Neural cell (in vitro differentiated cells): ENCODE measurements around the gene GFER. TPM values are rescaled to one million over a fixed set of nuclear protein-coding genes. Genes with fewer than 3 reads are reported as not detected.
"Not testable (repeated sequence)": the region's sequence is repeated elsewhere in the genome, so short reads cannot be mapped to it uniquely, and the experiment has no call there.

ENCODE experiments used
- H2AFZ ChIP-seq: fragments of 200-600, 300-800 bp; sonication (generic), shearing (Covaris generic); 2 replicates; pipeline ENCODE4 v1.6.0; 2014; ENCODE audit warnings: low read depth, mild to moderate bottlenecking, antibody characterized with exemption, low read length, moderate library complexity
- H3F3A ChIP-seq: fragments of 200-600 bp; shearing (Covaris generic); 2 replicates; pipeline ENCODE4 v1.6.1; 2016; ENCODE audit warnings: mild to moderate bottlenecking, moderate library complexity, mixed read lengths, antibody characterized with exemption, low read length; ENCODE audit not compliant: insufficient read depth, poor library complexity, severe bottlenecking
- H3K27ac ChIP-seq: fragments of 200-600, 300-800 bp; sonication (generic), shearing (Covaris generic); 2 replicates; pipeline ENCODE4 v1.5.1; 2014; ENCODE audit warnings: mild to moderate bottlenecking, low read length, moderate library complexity
- H3K27me3 ChIP-seq: fragments of 300-800, 200-600 bp; sonication (generic), shearing (Covaris generic); 2 replicates; pipeline ENCODE4 v1.6.0; 2014; ENCODE audit warnings: mild to moderate bottlenecking, low read depth, low read length, moderate library complexity; ENCODE audit not compliant: insufficient read depth
- H3K36me3 ChIP-seq: fragments of 300-800, 200-600 bp; sonication (generic), shearing (Covaris generic); 2 replicates; pipeline ENCODE4 v1.5.1; 2014; ENCODE audit warnings: mild to moderate bottlenecking, antibody characterized with exemption, low read length, moderate library complexity; ENCODE audit not compliant: insufficient read depth
- H3K4me2 ChIP-seq: fragments of 300-800, 200-600 bp; sonication (generic), shearing (Covaris generic); 2 replicates; pipeline ENCODE4 v1.6.0; 2014; ENCODE audit warnings: mild to moderate bottlenecking, low read length
- H3K4me3 ChIP-seq: fragments of 300-800, 200-600 bp; sonication (generic), shearing (Covaris generic); 2 replicates; pipeline ENCODE4 v1.5.1; 2014; ENCODE audit warnings: mild to moderate bottlenecking, low read length, moderate library complexity
- H3K79me2 ChIP-seq: fragments of 200-600 bp; shearing (Covaris generic); replicated peaks from 2 replicates; pipeline ENCODE4 v1.6.0; 2014; ENCODE audit warnings: mild to moderate bottlenecking, low read length, moderate library complexity; ENCODE audit not compliant: insufficient read depth
- H3K9ac ChIP-seq: fragments of 300-800, 200-600 bp; sonication (generic), shearing (Covaris generic); 2 replicates; pipeline ENCODE4 v1.6.1; 2016; ENCODE audit warnings: mild to moderate bottlenecking, low read length, mixed read lengths
- H3K9me2 ChIP-seq: fragments of 200-600 bp; shearing (Covaris generic); 2 replicates; pipeline ENCODE4 v1.6.1; 2016; ENCODE audit warnings: mild to moderate bottlenecking, low read length, mixed read lengths; ENCODE audit not compliant: insufficient read depth
- H3K9me3 ChIP-seq: fragments of 200-600, 300-800 bp; sonication (generic), shearing (Covaris generic); 2 replicates; pipeline ENCODE4 v1.6.1; 2016; ENCODE audit warnings: mild to moderate bottlenecking, mixed run types, low read length, moderate library complexity, mixed read lengths
- H4K20me1 ChIP-seq: fragments of 200-600 bp; shearing (Covaris generic); 2 replicates; pipeline ENCODE4 v1.6.1; 2016; ENCODE audit warnings: mild to moderate bottlenecking, mixed run types; ENCODE audit not compliant: insufficient read depth
- EP300 ChIP-seq: fragments of 450-650 bp; conservative IDR thresholded peaks from 2 replicates; pipeline ENCODE4 v1.6.1; 2014; ENCODE audit warnings: antibody characterized with exemption, mild to moderate bottlenecking, moderate library complexity; ENCODE audit not compliant: poor library complexity, severe bottlenecking
- EZH2 ChIP-seq: fragments of 200-600, 300-800 bp; shearing (Covaris generic), sonication (generic); IDR thresholded peaks from 2 replicates; pipeline ENCODE4 v1.6.1; 2014; ENCODE audit warnings: antibody characterized with exemption, low read length, borderline replicate concordance, mild to moderate bottlenecking; ENCODE audit not compliant: insufficient read depth, poor library complexity, severe bottlenecking
- MXI1 ChIP-seq: fragments of 450-650 bp; conservative IDR thresholded peaks from 2 replicates; pipeline ENCODE4 v1.6.1; 2014; ENCODE audit warnings: antibody characterized with exemption, mild to moderate bottlenecking; ENCODE audit not compliant: poor library complexity, severe bottlenecking
- POLR2AphosphoS5 ChIP-seq: IDR thresholded peaks from 2 replicates; pipeline ENCODE4 v1.6.1; 2012
- RAD21 ChIP-seq: fragments of 450-650 bp; conservative IDR thresholded peaks from 2 replicates; pipeline ENCODE4 v1.6.1; 2014; ENCODE audit warnings: antibody characterized with exemption, mild to moderate bottlenecking, moderate library complexity
- SMC3 ChIP-seq: fragments of 450-650 bp; conservative IDR thresholded peaks from 2 replicates; pipeline ENCODE4 v1.6.1; 2014; ENCODE audit warnings: antibody characterized with exemption, mild to moderate bottlenecking, moderate library complexity; ENCODE audit not compliant: poor library complexity
- TAF1 ChIP-seq: IDR thresholded peaks from 2 replicates; pipeline ENCODE4 v1.6.1; 2012; ENCODE audit warnings: low read depth
- polyA plus RNA-seq: library from polyadenylated mRNA; depleted of rRNA; stranded (reverse); fragments of >200 nt; gene quantifications from 2 replicates; pipeline ENCODE4 v1.2.3, GENCODE V29; 2014
- TF ChIP-seq, protein P1 (sequence below): IDR thresholded peaks from 2 replicates; pipeline ENCODE4 v1.6.1; 2012; ENCODE audit warnings: borderline replicate concordance
- TF ChIP-seq, protein P2 (sequence below): fragments of 450-650 bp; IDR thresholded peaks from 2 replicates; pipeline ENCODE4 v1.5.1; 2014; ENCODE audit warnings: antibody characterized with exemption, mild to moderate bottlenecking, moderate library complexity; ENCODE audit not compliant: poor library complexity, severe bottlenecking

The GFER gene
- polyA plus RNA-seq, 1 donor from 2014 or later, result 37.8 TPM

GRCh38 chr16:2033909-2034695 lies 50.1 kb downstream of the GFER start:
- not testable (repeated sequence) for H3K9me3 ChIP-seq, H3K36me3 ChIP-seq, H3K4me3 ChIP-seq, H3K79me2 ChIP-seq, H2AFZ ChIP-seq, H3K9ac ChIP-seq, H3F3A ChIP-seq, H3K27me3 ChIP-seq, H4K20me1 ChIP-seq, H3K9me2 ChIP-seq, H3K4me2 ChIP-seq, H3K27ac ChIP-seq

- Histone ChIP-seq H3K9ac (no peak overlapping the region), H3K4me2 (no peak overlapping the region), H3K9me2 (no peaks in the 10 kb centered on the region), H3K4me3 (no peak overlapping the region), H3K27ac (no peak overlapping the region), H3K36me3 (no peaks in the 10 kb centered on the region), H3K79me2 (no peaks in the 10 kb centered on the region), H2AFZ (no peak overlapping the region), H3F3A (no peaks in the 10 kb centered on the region), H3K9me3 (no peaks in the 10 kb centered on the region), H4K20me1 (no peaks in the 10 kb centered on the region), H3K27me3 (no peaks in the 10 kb centered on the region)
- TF ChIP-seq, protein P1, sequence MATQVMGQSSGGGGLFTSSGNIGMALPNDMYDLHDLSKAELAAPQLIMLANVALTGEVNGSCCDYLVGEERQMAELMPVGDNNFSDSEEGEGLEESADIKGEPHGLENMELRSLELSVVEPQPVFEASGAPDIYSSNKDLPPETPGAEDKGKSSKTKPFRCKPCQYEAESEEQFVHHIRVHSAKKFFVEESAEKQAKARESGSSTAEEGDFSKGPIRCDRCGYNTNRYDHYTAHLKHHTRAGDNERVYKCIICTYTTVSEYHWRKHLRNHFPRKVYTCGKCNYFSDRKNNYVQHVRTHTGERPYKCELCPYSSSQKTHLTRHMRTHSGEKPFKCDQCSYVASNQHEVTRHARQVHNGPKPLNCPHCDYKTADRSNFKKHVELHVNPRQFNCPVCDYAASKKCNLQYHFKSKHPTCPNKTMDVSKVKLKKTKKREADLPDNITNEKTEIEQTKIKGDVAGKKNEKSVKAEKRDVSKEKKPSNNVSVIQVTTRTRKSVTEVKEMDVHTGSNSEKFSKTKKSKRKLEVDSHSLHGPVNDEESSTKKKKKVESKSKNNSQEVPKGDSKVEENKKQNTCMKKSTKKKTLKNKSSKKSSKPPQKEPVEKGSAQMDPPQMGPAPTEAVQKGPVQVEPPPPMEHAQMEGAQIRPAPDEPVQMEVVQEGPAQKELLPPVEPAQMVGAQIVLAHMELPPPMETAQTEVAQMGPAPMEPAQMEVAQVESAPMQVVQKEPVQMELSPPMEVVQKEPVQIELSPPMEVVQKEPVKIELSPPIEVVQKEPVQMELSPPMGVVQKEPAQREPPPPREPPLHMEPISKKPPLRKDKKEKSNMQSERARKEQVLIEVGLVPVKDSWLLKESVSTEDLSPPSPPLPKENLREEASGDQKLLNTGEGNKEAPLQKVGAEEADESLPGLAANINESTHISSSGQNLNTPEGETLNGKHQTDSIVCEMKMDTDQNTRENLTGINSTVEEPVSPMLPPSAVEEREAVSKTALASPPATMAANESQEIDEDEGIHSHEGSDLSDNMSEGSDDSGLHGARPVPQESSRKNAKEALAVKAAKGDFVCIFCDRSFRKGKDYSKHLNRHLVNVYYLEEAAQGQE, result no peak
- TF ChIP-seq SMC3, result no peak
- no peak for TF ChIP-seq TAF1
- TF ChIP-seq MXI1, result no peak
- no peak for TF ChIP-seq RAD21
- TF ChIP-seq, protein P2, sequence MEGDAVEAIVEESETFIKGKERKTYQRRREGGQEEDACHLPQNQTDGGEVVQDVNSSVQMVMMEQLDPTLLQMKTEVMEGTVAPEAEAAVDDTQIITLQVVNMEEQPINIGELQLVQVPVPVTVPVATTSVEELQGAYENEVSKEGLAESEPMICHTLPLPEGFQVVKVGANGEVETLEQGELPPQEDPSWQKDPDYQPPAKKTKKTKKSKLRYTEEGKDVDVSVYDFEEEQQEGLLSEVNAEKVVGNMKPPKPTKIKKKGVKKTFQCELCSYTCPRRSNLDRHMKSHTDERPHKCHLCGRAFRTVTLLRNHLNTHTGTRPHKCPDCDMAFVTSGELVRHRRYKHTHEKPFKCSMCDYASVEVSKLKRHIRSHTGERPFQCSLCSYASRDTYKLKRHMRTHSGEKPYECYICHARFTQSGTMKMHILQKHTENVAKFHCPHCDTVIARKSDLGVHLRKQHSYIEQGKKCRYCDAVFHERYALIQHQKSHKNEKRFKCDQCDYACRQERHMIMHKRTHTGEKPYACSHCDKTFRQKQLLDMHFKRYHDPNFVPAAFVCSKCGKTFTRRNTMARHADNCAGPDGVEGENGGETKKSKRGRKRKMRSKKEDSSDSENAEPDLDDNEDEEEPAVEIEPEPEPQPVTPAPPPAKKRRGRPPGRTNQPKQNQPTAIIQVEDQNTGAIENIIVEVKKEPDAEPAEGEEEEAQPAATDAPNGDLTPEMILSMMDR, result no peak
- TF ChIP-seq POLR2AphosphoS5, result no peak
- TF ChIP-seq EZH2, result no peak
- no peak for TF ChIP-seq EP300
These were observed 50.9 kb downstream of the GFER start for GRCh38 chr16:2034696-2035430.
